Measurements from ENCODE around the gene CAGE1. TPM values are rescaled to one million over a fixed set of nuclear protein-coding genes. Genes with fewer than 3 reads are reported as not detected.

CAGE1 gene
- total and polyA plus RNA-seq, 4 donors, result not detected

- no peaks in the 10 kb centered on the region for H3K27me3 ChIP-seq (ENCODE audit: control insufficient read depth in 1 of 2, insufficient read depth in 2 of 2, low read length in 1 of 2)
- ATAC-seq (ENCODE audit: low FRiP score) (no peak), DNase-seq (no peak)
- H3K36me3 ChIP-seq (ENCODE audit: control insufficient read depth in 1 of 2, insufficient read depth in 2 of 2, low read length in 1 of 2), result no peaks in the 10 kb centered on the region
- no peak overlapping the region for H3K4me3 ChIP-seq (ENCODE audit: low read length in 2 of 2)
- no peak overlapping the region for H3K27ac ChIP-seq (ENCODE audit: low read depth in 1 of 2, low read length in 2 of 2)
- intact Hi-C loops (cut with DNase I), result no loop called here
- H3K9me3 ChIP-seq (ENCODE audit: control insufficient read depth, low read length), result no peaks in the 10 kb centered on the region
- no peaks in the 10 kb centered on the region for H3K4me1 ChIP-seq (ENCODE audit: control insufficient read depth in 1 of 2, insufficient read depth in 2 of 2, low read length in 2 of 2)
- 42 to 46% methylated on average over 2 of the region's 2 CpGs for WGBS, 2 donors
These were observed 51.5 kb downstream of the CAGE1 start for GRCh38 chr6:7338031-7338430.

GRCh38 chr6:7335519-7335918, 54.0 kb downstream of the CAGE1 start:
- H3K4me3 ChIP-seq (ENCODE audit: low read length in 2 of 2), result no peak overlapping the region
- no peaks in the 10 kb centered on the region for H3K36me3 ChIP-seq (ENCODE audit: control insufficient read depth in 1 of 2, insufficient read depth in 2 of 2, low read length in 1 of 2)
- no peaks in the 10 kb centered on the region for H3K27me3 ChIP-seq (ENCODE audit: control insufficient read depth in 1 of 2, insufficient read depth in 2 of 2, low read length in 1 of 2)
- no peak for ATAC-seq (ENCODE audit: low FRiP score)
- H3K9me3 ChIP-seq (ENCODE audit: control insufficient read depth, low read length), result no peaks in the 10 kb centered on the region
- H3K27ac ChIP-seq (ENCODE audit: low read depth in 1 of 2, low read length in 2 of 2), result no peak overlapping the region
- no peak for DNase-seq
- intact Hi-C loops (cut with DNase I), result no loop called here
- WGBS, 2 donors, result 69 to 77% methylated on average over 3 of the region's 3 CpGs
- H3K4me1 ChIP-seq (ENCODE audit: control insufficient read depth in 1 of 2, insufficient read depth in 2 of 2, low read length in 2 of 2), result no peaks in the 10 kb centered on the region

GRCh38 chr6:7334685-7335084, 54.9 kb downstream of the CAGE1 start:
- no peak for ATAC-seq (ENCODE audit: low FRiP score)
- Histone ChIP-seq H3K9me3 (ENCODE audit: control insufficient read depth, low read length) (no peaks in the 10 kb centered on the region), H3K36me3 (ENCODE audit: control insufficient read depth in 1 of 2, insufficient read depth in 2 of 2, low read length in 1 of 2) (no peaks in the 10 kb centered on the region), H3K27ac (ENCODE audit: low read depth in 1 of 2, low read length in 2 of 2) (no peak overlapping the region), H3K4me3 (ENCODE audit: low read length in 2 of 2) (no peak overlapping the region), H3K4me1 (ENCODE audit: control insufficient read depth in 1 of 2, insufficient read depth in 2 of 2, low read length in 2 of 2) (no peaks in the 10 kb centered on the region), H3K27me3 (ENCODE audit: control insufficient read depth in 1 of 2, insufficient read depth in 2 of 2, low read length in 1 of 2) (no peaks in the 10 kb centered on the region)
- intact Hi-C loops (cut with DNase I), result no loop called here
- WGBS, 2 donors, result 90 to 91% methylated on average over 3 of the region's 3 CpGs
- DNase-seq, result no peak

GRCh38 chr6:7332090-7332745, 57.3 kb downstream of the CAGE1 start:
- DNase-seq (no peak), ATAC-seq (ENCODE audit: low FRiP score) (no peak)
- H3K27me3 ChIP-seq (ENCODE audit: control insufficient read depth in 1 of 2, insufficient read depth in 2 of 2, low read length in 1 of 2), result no peaks in the 10 kb centered on the region
- H3K4me3 ChIP-seq (ENCODE audit: low read length in 2 of 2), result no peak overlapping the region
- WGBS, 2 donors, result 79 to 83% methylated on average over 8 of the region's 8 CpGs
- no peaks in the 10 kb centered on the region for H3K36me3 ChIP-seq (ENCODE audit: control insufficient read depth in 1 of 2, insufficient read depth in 2 of 2, low read length in 1 of 2)
- no peak overlapping the region for H3K27ac ChIP-seq (ENCODE audit: low read depth in 1 of 2, low read length in 2 of 2)
- intact Hi-C loops (cut with DNase I), result no loop called here
- H3K4me1 ChIP-seq (ENCODE audit: control insufficient read depth in 1 of 2, insufficient read depth in 2 of 2, low read length in 2 of 2), result no peaks in the 10 kb centered on the region
- H3K9me3 ChIP-seq (ENCODE audit: control insufficient read depth, low read length), result no peaks in the 10 kb centered on the region

GRCh38 chr6:7331452-7331851, 58.1 kb downstream of the CAGE1 start:
- intact Hi-C loops (cut with DNase I), result no loop called here
- 86% methylated on average over 7 of the region's 7 CpGs for WGBS, 2 donors

GRCh38 chr6:7328243-7328642, 61.3 kb downstream of the CAGE1 start:
- Histone ChIP-seq H3K4me3 (ENCODE audit: low read length in 2 of 2) (no peak overlapping the region), H3K9me3 (ENCODE audit: control insufficient read depth, low read length) (no peaks in the 10 kb centered on the region), H3K36me3 (ENCODE audit: control insufficient read depth in 1 of 2, insufficient read depth in 2 of 2, low read length in 1 of 2) (no peaks in the 10 kb centered on the region), H3K27ac (ENCODE audit: low read depth in 1 of 2, low read length in 2 of 2) (no peak overlapping the region), H3K27me3 (ENCODE audit: control insufficient read depth in 1 of 2, insufficient read depth in 2 of 2, low read length in 1 of 2) (no peaks in the 10 kb centered on the region), H3K4me1 (ENCODE audit: control insufficient read depth in 1 of 2, insufficient read depth in 2 of 2, low read length in 2 of 2) (no peaks in the 10 kb centered on the region)
- DNase-seq (no peak), ATAC-seq (ENCODE audit: low FRiP score) (no peak)
- intact Hi-C loops (cut with DNase I), result no loop called here
- 50 to 60% methylated on average over 2 of the region's 2 CpGs for WGBS, 2 donors

More at GRCh38 chr6:7331452-7331851, 58.1 kb downstream of the CAGE1 start:
- H3K9me3 ChIP-seq (ENCODE audit: control insufficient read depth, low read length), result no peaks in the 10 kb centered on the region
- no peak overlapping the region for H3K27ac ChIP-seq (ENCODE audit: low read depth in 1 of 2, low read length in 2 of 2)
- no peak for DNase-seq
- no peaks in the 10 kb centered on the region for H3K27me3 ChIP-seq (ENCODE audit: control insufficient read depth in 1 of 2, insufficient read depth in 2 of 2, low read length in 1 of 2)
- no peaks in the 10 kb centered on the region for H3K36me3 ChIP-seq (ENCODE audit: control insufficient read depth in 1 of 2, insufficient read depth in 2 of 2, low read length in 1 of 2)
- H3K4me1 ChIP-seq (ENCODE audit: control insufficient read depth in 1 of 2, insufficient read depth in 2 of 2, low read length in 2 of 2), result no peaks in the 10 kb centered on the region
- ATAC-seq (ENCODE audit: low FRiP score), result no peak
- H3K4me3 ChIP-seq (ENCODE audit: low read length in 2 of 2), result no peak overlapping the region

- DNase-seq (no peak), ATAC-seq (ENCODE audit: low FRiP score) (no peak)
- Histone ChIP-seq H3K4me1 (ENCODE audit: control insufficient read depth in 1 of 2, insufficient read depth in 2 of 2, low read length in 2 of 2) (no peaks in the 10 kb centered on the region), H3K4me3 (ENCODE audit: low read length in 2 of 2) (no peak overlapping the region), H3K36me3 (ENCODE audit: control insufficient read depth in 1 of 2, insufficient read depth in 2 of 2, low read length in 1 of 2) (no peaks in the 10 kb centered on the region), H3K27me3 (ENCODE audit: control insufficient read depth in 1 of 2, insufficient read depth in 2 of 2, low read length in 1 of 2) (no peaks in the 10 kb centered on the region), H3K27ac (ENCODE audit: low read depth in 1 of 2, low read length in 2 of 2) (no peak overlapping the region), H3K9me3 (ENCODE audit: control insufficient read depth, low read length) (no peaks in the 10 kb centered on the region)
- intact Hi-C loops (cut with DNase I), result no loop called here
- 77 to 78% methylated on average over 3 of the region's 3 CpGs for WGBS, 2 donors
These were observed 63.8 kb downstream of the CAGE1 start for GRCh38 chr6:7325750-7326149.

GRCh38 chr6:7324520-7324919, 65.0 kb downstream of the CAGE1 start:
- Histone ChIP-seq H3K36me3 (ENCODE audit: control insufficient read depth in 1 of 2, insufficient read depth in 2 of 2, low read length in 1 of 2) (no peaks in the 10 kb centered on the region), H3K27ac (ENCODE audit: low read depth in 1 of 2, low read length in 2 of 2) (no peak overlapping the region), H3K27me3 (ENCODE audit: control insufficient read depth in 1 of 2, insufficient read depth in 2 of 2, low read length in 1 of 2) (no peaks in the 10 kb centered on the region), H3K9me3 (ENCODE audit: control insufficient read depth, low read length) (no peaks in the 10 kb centered on the region), H3K4me1 (ENCODE audit: control insufficient read depth in 1 of 2, insufficient read depth in 2 of 2, low read length in 2 of 2) (no peaks in the 10 kb centered on the region), H3K4me3 (ENCODE audit: low read length in 2 of 2) (no peak overlapping the region)
- no peak for ATAC-seq (ENCODE audit: low FRiP score)
- DNase-seq, result no peak
- 74 to 76% methylated on average over 7 of the region's 7 CpGs for WGBS, 2 donors
- intact Hi-C loops (cut with DNase I), result no loop called here

GRCh38 chr6:7323074-7323473, 66.5 kb downstream of the CAGE1 start:
- Histone ChIP-seq H3K9me3 (ENCODE audit: control insufficient read depth, low read length) (no peaks in the 10 kb centered on the region), H3K4me1 (ENCODE audit: control insufficient read depth in 1 of 2, insufficient read depth in 2 of 2, low read length in 2 of 2) (no peaks in the 10 kb centered on the region), H3K27me3 (ENCODE audit: control insufficient read depth in 1 of 2, insufficient read depth in 2 of 2, low read length in 1 of 2) (no peaks in the 10 kb centered on the region), H3K27ac (ENCODE audit: low read depth in 1 of 2, low read length in 2 of 2) (no peak overlapping the region), H3K36me3 (ENCODE audit: control insufficient read depth in 1 of 2, insufficient read depth in 2 of 2, low read length in 1 of 2) (no peaks in the 10 kb centered on the region), H3K4me3 (ENCODE audit: low read length in 2 of 2) (no peak overlapping the region)
- intact Hi-C loops (cut with DNase I), result no loop called here
- ATAC-seq (ENCODE audit: low FRiP score), result no peak
- no peak for DNase-seq
